GM18873 (cell line): Measurements from ENCODE around the gene EEF1E1.
"Not testable (repeated sequence)": the region's sequence is repeated elsewhere in the genome, so short reads cannot be mapped to it uniquely, and the experiment has no call there.

Source experiments
- ATAC-seq: cut with Tn5 transposase; IDR thresholded peaks from one replicate; pipeline ENCODE4 v1.9.1; 2021; ENCODE audit warnings: mild to moderate bottlenecking, moderate library complexity, moderate number of reproducible peaks; ENCODE audit not compliant: unreplicated experiment, low FRiP score

Gene EEF1E1

GRCh38 chr6:8064638-8065518, 37.5 kb downstream of the EEF1E1 start:
- ATAC-seq: no peak

- ATAC-seq: peak; percentile 90
Measured at GRCh38 chr6:8063761-8064637, 38.3 kb downstream of the EEF1E1 start, which contains the start of gene BLOC1S5. Gene BLOC1S5, minus strand, starts transcription at chr6:8064389. Its CDS starts 13 bp downstream, at chr6:8064376.

- no peak for ATAC-seq
Measured at GRCh38 chr6:8061736-8062135, 40.6 kb downstream of the EEF1E1 start.

GRCh38 chr6:8060346-8060745, 42.0 kb downstream of the EEF1E1 start:
- no peak for ATAC-seq

- no peak for ATAC-seq
Measured at GRCh38 chr6:8059129-8059528, 43.2 kb downstream of the EEF1E1 start.

- no peak for ATAC-seq
Measured at GRCh38 chr6:8057793-8058192, 44.6 kb downstream of the EEF1E1 start.

GRCh38 chr6:8057263-8057662, 45.1 kb downstream of the EEF1E1 start:
- ATAC-seq: no peak

GRCh38 chr6:8054276-8054675, 48.1 kb downstream of the EEF1E1 start:
- ATAC-seq: no peak

- no peak for ATAC-seq
Measured at GRCh38 chr6:8047541-8048292, 54.6 kb downstream of the EEF1E1 start.

- not testable (repeated sequence) for ATAC-seq
Measured at GRCh38 chr6:8045769-8046168, 56.6 kb downstream of the EEF1E1 start.

GRCh38 chr6:8043221-8043620, 59.1 kb downstream of the EEF1E1 start:
- no peak for ATAC-seq

GRCh38 chr6:8041913-8042583, 60.3 kb downstream of the EEF1E1 start:
- no peak for ATAC-seq

GRCh38 chr6:8034107-8034506, 68.2 kb downstream of the EEF1E1 start:
- not testable (repeated sequence) for ATAC-seq

- ATAC-seq: no peak
Measured at GRCh38 chr6:8030920-8031319, 71.4 kb downstream of the EEF1E1 start.
